NK-92 (cell line): ENCODE measurements around the gene SETD7.

ENCODE experiments used
- DNase-seq: peaks from one replicate; lab custom pipeline; 2025; ENCODE audit not compliant: unreplicated experiment; lab: John Stamatoyannopoulos, UW

Gene SETD7

GRCh38 chr4:139574641-139575040 is 18.6 kb upstream of the SETD7 start:
- DNase-seq = no peak

- no peak for DNase-seq
These were observed 12.4 kb upstream of the SETD7 start for GRCh38 chr4:139568206-139568955.

GRCh38 chr4:139567159-139567870 is 11.3 kb upstream of the SETD7 start:
- DNase-seq = no peak

GRCh38 chr4:139564502-139564901 is 8.5 kb upstream of the SETD7 start:
- no peak for DNase-seq

GRCh38 chr4:139563515-139563914 is 7.5 kb upstream of the SETD7 start:
- DNase-seq = no peak

- DNase-seq = no peak
These were observed 6.8 kb upstream of the SETD7 start for GRCh38 chr4:139562839-139563238.

GRCh38 chr4:139562067-139562684 is 6.2 kb upstream of the SETD7 start:
- DNase-seq = no peak

GRCh38 chr4:139560406-139561104 is 4.5 kb upstream of the SETD7 start:
- no peak for DNase-seq

- no peak for DNase-seq
These were observed 3.7 kb upstream of the SETD7 start for GRCh38 chr4:139559687-139560086.

- no peak for DNase-seq
These were observed 3.1 kb upstream of the SETD7 start for GRCh38 chr4:139559089-139559479.

GRCh38 chr4:139558235-139559088 is 2.4 kb upstream of the SETD7 start:
- no peak for DNase-seq

GRCh38 chr4:139557556-139558110 is 1.6 kb upstream of the SETD7 start:
- no peak for DNase-seq

- DNase-seq = no peak
These were observed 921 bp upstream of the SETD7 start for GRCh38 chr4:139556724-139557555.

GRCh38 chr4:139555705-139556070 is 331 bp downstream of the SETD7 start:
- DNase-seq = no peak

GRCh38 chr4:139554893-139555704 is 920 bp downstream of the SETD7 start:
- peak; percentile 13 for DNase-seq

GRCh38 chr4:139554642-139554892 is 1.5 kb downstream of the SETD7 start:
- no peak for DNase-seq

- DNase-seq = no peak
These were observed 2.0 kb downstream of the SETD7 start for GRCh38 chr4:139553751-139554641.
